ENCODE measurements around the gene NEDD1. TPM values are rescaled to one million over a fixed set of nuclear protein-coding genes. Genes with fewer than 3 reads are reported as not detected.

NEDD1 gene
- total and polyA plus RNA-seq, 10 of the 15 experiments (the other 5 are each of a cell fraction or from before 2014, with no cell fraction given) = 15.9 to 52.6 (median 28.7) TPM

DNA sequence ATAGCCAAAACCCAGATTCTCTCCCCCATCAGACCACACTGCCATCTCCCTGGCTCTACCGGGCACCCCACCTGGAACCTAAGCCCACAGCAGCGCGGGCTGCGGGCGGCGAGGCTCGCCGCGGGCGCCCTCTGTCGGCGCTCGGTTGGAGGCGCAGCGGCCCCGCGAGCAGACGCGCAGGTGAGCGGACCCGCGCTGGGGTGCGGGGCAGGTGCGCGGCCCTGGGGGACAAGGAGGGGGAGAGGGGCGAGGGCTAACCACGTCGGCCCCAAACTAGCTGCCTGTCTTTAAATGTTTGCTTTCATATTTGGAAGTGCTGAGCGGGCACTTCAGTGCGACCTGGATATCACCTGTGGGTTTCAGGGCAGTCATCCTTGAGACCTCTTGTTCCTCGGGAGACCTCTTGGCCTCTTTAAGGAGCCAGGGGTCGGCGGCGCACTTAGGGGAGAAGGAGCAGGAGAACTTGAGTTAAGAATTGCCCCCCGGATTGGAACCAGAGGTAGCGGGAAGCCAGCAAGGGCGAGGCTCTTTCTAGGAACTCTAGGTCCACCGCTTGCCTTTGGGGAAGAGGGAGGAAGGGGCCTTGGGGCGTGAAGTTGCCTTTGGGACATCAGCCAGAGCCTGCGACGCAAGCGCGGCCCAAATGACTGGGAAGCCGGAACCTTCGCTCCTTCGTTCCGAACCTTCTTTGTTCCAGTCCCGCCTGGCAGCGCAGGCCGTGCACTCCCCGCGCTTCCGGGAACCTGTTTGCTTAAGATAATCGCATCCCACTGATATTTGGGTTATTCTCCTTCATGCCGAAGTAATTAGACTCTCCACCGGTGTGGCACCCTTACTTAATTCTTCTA lies 78.7 kb downstream of the NEDD1 start (continued):
- TF ChIP-seq PRDM15 (CRISPR knock-in tag; IDR thresholded peaks at IDR 0.05) (no peak), NR2F1 (conservative IDR thresholded peaks at IDR 0.05) (no peak), KDM1A (IDR thresholded peaks at IDR 0.05; ENCODE audit: borderline replicate concordance) (no peak), RAD51 (IDR thresholded peaks at IDR 0.05) (no peak), E2F4 (IDR thresholded peaks at IDR 0.05; ENCODE audit: low read depth, low read length) (no peak), TAF1 (IDR thresholded peaks at IDR 0.05; ENCODE audit: borderline replicate concordance, low read depth, low read length) (no peak), RELB (IDR thresholded peaks at IDR 0.05; ENCODE audit: low read depth) (no peak), ZNF274 (IDR thresholded peaks at IDR 0.05; ENCODE audit: insufficient read depth, insufficient read length) (no peak), CBX5 (IDR thresholded peaks at IDR 0.05; ENCODE audit: low read depth) (no peak), BCL11A (IDR thresholded peaks at IDR 0.05; ENCODE audit: low read depth, low read length) (no peak), ZNF207 (IDR thresholded peaks at IDR 0.05; ENCODE audit: borderline replicate concordance) (no peak), EED (IDR thresholded peaks at IDR 0.05; ENCODE audit: low read depth) (no peak), TCF7 (IDR thresholded peaks at IDR 0.05; ENCODE audit: borderline replicate concordance) (no peak), SREBF1 (IDR thresholded peaks at IDR 0.05; ENCODE audit: low read length) (no peak)
- TF ChIP-seq, protein P1, sequence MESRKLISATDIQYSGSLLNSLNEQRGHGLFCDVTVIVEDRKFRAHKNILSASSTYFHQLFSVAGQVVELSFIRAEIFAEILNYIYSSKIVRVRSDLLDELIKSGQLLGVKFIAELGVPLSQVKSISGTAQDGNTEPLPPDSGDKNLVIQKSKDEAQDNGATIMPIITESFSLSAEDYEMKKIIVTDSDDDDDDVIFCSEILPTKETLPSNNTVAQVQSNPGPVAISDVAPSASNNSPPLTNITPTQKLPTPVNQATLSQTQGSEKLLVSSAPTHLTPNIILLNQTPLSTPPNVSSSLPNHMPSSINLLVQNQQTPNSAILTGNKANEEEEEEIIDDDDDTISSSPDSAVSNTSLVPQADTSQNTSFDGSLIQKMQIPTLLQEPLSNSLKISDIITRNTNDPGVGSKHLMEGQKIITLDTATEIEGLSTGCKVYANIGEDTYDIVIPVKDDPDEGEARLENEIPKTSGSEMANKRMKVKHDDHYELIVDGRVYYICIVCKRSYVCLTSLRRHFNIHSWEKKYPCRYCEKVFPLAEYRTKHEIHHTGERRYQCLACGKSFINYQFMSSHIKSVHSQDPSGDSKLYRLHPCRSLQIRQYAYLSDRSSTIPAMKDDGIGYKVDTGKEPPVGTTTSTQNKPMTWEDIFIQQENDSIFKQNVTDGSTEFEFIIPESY (IDR thresholded peaks at IDR 0.05) = no peak
- TF ChIP-seq, protein P2, sequence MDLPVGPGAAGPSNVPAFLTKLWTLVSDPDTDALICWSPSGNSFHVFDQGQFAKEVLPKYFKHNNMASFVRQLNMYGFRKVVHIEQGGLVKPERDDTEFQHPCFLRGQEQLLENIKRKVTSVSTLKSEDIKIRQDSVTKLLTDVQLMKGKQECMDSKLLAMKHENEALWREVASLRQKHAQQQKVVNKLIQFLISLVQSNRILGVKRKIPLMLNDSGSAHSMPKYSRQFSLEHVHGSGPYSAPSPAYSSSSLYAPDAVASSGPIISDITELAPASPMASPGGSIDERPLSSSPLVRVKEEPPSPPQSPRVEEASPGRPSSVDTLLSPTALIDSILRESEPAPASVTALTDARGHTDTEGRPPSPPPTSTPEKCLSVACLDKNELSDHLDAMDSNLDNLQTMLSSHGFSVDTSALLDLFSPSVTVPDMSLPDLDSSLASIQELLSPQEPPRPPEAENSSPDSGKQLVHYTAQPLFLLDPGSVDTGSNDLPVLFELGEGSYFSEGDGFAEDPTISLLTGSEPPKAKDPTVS (IDR thresholded peaks at IDR 0.05; ENCODE audit: low read depth, low read length) = no peak
